Activated B cell treated with CpG ODN at 0.5 μM for 24 hours (primary cell): Measurements from ENCODE around the gene FMC1. TPM values are rescaled to one million over a fixed set of nuclear protein-coding genes. Genes with fewer than 3 reads are reported as not detected.
"Not testable (repeated sequence)": the region's sequence is repeated elsewhere in the genome, so short reads cannot be mapped to it uniquely, and the experiment has no call there.

Source experiments
- ATAC-seq: fragments of 200-7000 bp; cut with Tn5 transposase; one replicate; pipeline ENCODE4 v1.10.0; 2021; ENCODE audit warnings: low read depth, mild to moderate bottlenecking, moderate library complexity
- CTCF ChIA-PET: fragments of 350-600 bp; sonication (Branson Sonifier 250); formaldehyde crosslinking; loops from one replicate; lab custom pipeline; 2021; ENCODE audit warnings: antibody characterized with exemption; lab: Charles Lee
- POLR2A ChIA-PET: fragments of 350-600 bp; sonication (Branson Sonifier 250); formaldehyde crosslinking; loops from one replicate; lab custom pipeline; 2021; ENCODE audit warnings: antibody characterized with exemption; lab: Charles Lee
- DNase-seq: peaks from one replicate; pipeline ENCODE4 v3.0.0; 2022
- H3K27ac Mint-ChIP-seq: one replicate; pipeline ENCODE4 v1.8.0; 2020; ENCODE audit warnings: mixed read lengths
- H3K27me3 Mint-ChIP-seq: one replicate; pipeline ENCODE4 v1.8.0; 2021; ENCODE audit warnings: mixed read lengths
- H3K36me3 Mint-ChIP-seq: one replicate; pipeline ENCODE4 v1.8.0; 2021; ENCODE audit warnings: low read depth, mixed read lengths
- H3K4me1 Mint-ChIP-seq: one replicate; pipeline ENCODE4 v1.8.0; 2021; ENCODE audit warnings: mixed read lengths
- H3K4me3 Mint-ChIP-seq: one replicate; pipeline ENCODE4 v1.8.0; 2020; ENCODE audit warnings: mild to moderate bottlenecking, mixed read lengths
- H3K9me3 Mint-ChIP-seq: one replicate; pipeline ENCODE4 v1.8.0; 2020; ENCODE audit warnings: mixed read lengths
- intact Hi-C: fragments of 100-400 bp; cut with micrococcal nuclease; formaldehyde crosslinking; loops from one replicate; pipeline ENCODE4 v1.15.1; 2024
- total RNA-seq: library from RNA; stranded (reverse); gene quantifications from 2 replicates; pipeline ENCODE4 v1.2.3, GENCODE V29; 2022
- TF ChIP-seq, protein P1 (sequence below): fragments of 200-600 bp; IDR thresholded peaks from one replicate; pipeline ENCODE4 v1.8.0; 2022; ENCODE audit warnings: antibody characterized with exemption, mild to moderate bottlenecking

The FMC1 gene
- total RNA-seq, 1 donor from 2014 or later, result 8.6 TPM

DNA sequence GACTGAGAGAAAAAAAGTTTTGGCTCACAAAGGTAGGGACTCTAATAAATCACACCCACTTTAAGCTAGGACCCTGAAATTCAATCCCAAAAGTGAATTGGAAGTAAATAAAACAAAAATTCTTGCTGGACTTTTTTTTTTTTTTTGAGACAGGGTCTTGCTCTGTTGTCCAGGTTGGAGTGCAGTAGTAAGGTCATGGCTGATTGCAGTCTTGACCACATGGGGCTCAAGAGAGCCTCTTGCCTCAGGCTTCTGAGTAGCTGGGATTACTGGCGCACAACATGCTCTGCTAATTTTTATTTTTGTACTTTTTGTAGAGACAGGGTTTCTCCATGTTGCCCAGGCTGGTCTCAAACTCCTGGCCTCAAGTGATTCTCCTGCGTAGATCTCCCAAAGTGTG lies 13.6 kb downstream of the FMC1 start:
- POLR2A ChIA-PET, result interaction anchor here (0.9 to 1.4 kb wide), 3 partner anchors 12 to 63 kb away, joined by 3 to 7 read pairs (median 5); partner anchors contain the start of gene FMC1
- H3K36me3 Mint-ChIP-seq, result peaks cover 22% of the 10 kb centered on the region
- TF ChIP-seq, protein P1, sequence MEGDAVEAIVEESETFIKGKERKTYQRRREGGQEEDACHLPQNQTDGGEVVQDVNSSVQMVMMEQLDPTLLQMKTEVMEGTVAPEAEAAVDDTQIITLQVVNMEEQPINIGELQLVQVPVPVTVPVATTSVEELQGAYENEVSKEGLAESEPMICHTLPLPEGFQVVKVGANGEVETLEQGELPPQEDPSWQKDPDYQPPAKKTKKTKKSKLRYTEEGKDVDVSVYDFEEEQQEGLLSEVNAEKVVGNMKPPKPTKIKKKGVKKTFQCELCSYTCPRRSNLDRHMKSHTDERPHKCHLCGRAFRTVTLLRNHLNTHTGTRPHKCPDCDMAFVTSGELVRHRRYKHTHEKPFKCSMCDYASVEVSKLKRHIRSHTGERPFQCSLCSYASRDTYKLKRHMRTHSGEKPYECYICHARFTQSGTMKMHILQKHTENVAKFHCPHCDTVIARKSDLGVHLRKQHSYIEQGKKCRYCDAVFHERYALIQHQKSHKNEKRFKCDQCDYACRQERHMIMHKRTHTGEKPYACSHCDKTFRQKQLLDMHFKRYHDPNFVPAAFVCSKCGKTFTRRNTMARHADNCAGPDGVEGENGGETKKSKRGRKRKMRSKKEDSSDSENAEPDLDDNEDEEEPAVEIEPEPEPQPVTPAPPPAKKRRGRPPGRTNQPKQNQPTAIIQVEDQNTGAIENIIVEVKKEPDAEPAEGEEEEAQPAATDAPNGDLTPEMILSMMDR, result no peak
- H3K27me3 Mint-ChIP-seq, result no peaks in the 10 kb centered on the region
- DNase-seq, result no peak
- intact Hi-C loops, result no loop called here
- CTCF ChIA-PET, result no interaction called here
- H3K4me1 Mint-ChIP-seq, result peaks cover 11% of the 10 kb centered on the region
- H3K4me3 Mint-ChIP-seq, result no peak overlapping the region
- no peak overlapping the region for H3K27ac Mint-ChIP-seq
- H3K9me3 Mint-ChIP-seq, result no peaks in the 10 kb centered on the region
- no peak for ATAC-seq

DNA sequence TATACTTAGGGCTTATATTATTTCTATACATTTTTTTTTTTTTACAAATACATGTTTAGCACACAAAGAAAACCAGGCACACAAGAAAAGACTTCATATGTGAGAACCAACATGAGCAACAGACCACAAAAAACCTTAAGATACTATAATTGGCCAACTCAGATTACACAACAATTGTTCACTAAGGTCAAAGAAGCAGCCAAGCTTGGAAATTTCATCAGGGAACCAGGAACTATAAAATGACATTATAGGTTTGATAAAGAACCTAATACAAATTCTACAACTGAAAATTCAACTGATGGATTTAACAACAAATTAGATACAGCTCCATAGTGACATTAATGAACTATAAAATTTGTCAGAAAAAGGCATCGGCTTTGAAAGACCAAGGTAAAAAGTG lies 14.2 kb downstream of the FMC1 start:
- ATAC-seq (no peak), DNase-seq (no peak)
- Mint-ChIP-seq H3K9me3 (no peaks in the 10 kb centered on the region), H3K36me3 (peaks cover 23% of the 10 kb centered on the region), H3K4me3 (no peak overlapping the region), H3K27ac (no peak overlapping the region), H3K4me1 (peaks cover 12% of the 10 kb centered on the region), H3K27me3 (no peaks in the 10 kb centered on the region)
- TF ChIP-seq, protein P1, result no peak
- POLR2A ChIA-PET, result interaction anchor here (1.0 kb wide), 1 partner anchor 15 kb away, joined by 4 read pairs; no protein-coding TSS in a partner anchor
- intact Hi-C loops, result no loop called here
- CTCF ChIA-PET, result no interaction called here

DNA sequence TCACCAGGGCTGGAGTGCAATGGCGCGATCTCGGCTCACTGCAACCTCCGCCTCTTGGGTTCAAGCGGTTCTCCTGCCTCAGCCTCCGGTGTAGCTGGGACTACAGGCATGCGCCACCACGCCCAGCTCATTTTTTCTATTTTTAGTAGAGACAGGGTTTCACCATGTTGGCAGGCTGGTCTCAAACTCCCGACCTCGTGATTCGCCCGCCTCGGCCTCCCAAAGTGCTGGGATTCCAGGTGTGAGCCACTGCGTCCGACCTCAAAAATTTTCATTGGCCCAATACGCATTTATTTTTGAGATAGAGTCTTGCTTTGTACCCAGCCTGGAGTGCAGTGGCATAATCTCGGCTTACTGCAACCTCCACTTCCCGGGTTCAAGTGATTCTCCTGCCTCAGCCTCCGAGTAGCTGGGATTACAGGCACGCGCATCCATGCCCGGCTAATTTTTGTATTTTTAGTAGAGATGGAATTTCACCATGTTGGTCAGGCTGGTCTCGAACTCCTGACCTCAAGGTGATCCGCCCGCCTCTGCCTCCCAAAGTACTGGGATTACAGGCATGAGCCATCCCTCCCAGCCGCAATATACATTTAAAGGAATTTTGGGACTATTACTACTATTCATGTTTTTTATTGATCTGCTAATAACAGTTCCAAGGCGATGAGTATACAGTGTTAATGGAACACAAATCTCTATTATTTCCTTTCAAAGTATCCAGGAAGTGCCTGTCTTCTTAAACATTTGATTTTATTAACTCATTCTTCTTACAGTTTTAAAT lies 16.8 kb downstream of the FMC1 start:
- intact Hi-C loops, result loop anchor here (2.0 kb wide), 1 partner anchor 1567 kb away; the partner anchor contains the start of gene BRAF
- Mint-ChIP-seq H3K4me3 (peak overlapping the region; percentile 98), H3K4me1 (peaks cover 36% of the 10 kb centered on the region), H3K36me3 (peaks cover 18% of the 10 kb centered on the region), H3K27ac (peak overlapping the region; percentile 100)
- H3K27me3 Mint-ChIP-seq, DNase-seq, CTCF ChIA-PET, ATAC-seq, H3K9me3 Mint-ChIP-seq: not testable (repeated sequence)
- POLR2A ChIA-PET, result interaction anchor here (2.1 to 2.9 kb wide), 3 partner anchors 12 to 225 kb away, joined by 7 to 99 read pairs (median 21); partner anchors contain the start of gene FMC1

DNA sequence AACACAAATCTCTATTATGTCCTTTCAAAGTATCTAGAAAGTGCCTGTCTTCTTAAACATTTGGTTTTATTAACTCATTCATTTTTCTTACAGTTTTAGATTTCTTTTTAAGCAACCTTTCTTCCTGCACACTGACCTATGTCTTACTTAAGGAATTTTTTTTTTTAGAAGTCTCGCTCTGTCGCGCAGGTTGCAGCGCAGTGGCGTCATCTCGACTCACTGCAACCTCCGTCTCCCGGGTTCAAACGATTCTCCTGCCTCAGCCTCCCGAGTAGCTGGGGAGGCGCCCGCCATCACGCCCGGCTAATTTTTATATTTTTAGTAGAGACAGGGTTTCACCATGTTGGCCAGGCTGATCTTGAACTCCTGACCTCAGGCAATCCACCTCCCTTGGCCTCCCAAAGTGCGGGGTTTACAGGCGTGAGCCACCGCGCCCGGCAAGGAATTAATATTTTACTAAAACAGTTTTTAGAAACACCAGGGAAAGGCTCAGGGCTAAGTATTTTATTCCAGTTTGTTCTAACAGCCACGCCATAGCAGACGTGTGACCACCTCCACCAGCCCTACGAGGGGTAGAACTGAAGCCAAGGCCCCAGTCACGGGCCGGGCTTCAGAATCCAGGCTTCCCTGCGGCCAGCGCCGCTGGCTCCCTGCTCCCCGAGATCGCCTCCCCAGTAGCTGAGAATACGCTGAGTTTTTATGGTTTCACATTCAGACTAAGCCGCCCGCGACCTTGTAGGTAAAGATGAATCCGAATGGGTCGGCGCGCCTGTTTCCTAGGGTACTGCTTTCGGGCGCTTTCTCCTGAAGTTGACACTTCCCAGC lies 17.6 kb downstream of the FMC1 start:
- intact Hi-C loops, result loop anchor here (1.0 to 2.0 kb wide), 5 partner anchors 18 to 1566 kb away; partner anchors contain the start of genes BRAF, UBN2 and ZC3HAV1
- POLR2A ChIA-PET, result interaction anchor here (0.6 to 2.9 kb wide), 13 partner anchors 12 to 1357 kb away, joined by 3 to 99 read pairs (median 5); partner anchors contain the start of genes CREB3L2, FMC1 and KDM7A
- TF ChIP-seq, protein P1, result no peak
- H3K27ac Mint-ChIP-seq, result peak overlapping the region; percentile 100
- peaks cover 23% of the 10 kb centered on the region for H3K36me3 Mint-ChIP-seq
- H3K27me3 Mint-ChIP-seq, result no peaks in the 10 kb centered on the region
- peak; percentile 21 for DNase-seq
- ATAC-seq, result peak; percentile 1
- H3K4me1 Mint-ChIP-seq, result peaks cover 41% of the 10 kb centered on the region
- CTCF ChIA-PET, result no interaction called here
- H3K4me3 Mint-ChIP-seq, result peak overlapping the region; percentile 98
- no peaks in the 10 kb centered on the region for H3K9me3 Mint-ChIP-seq

DNA sequence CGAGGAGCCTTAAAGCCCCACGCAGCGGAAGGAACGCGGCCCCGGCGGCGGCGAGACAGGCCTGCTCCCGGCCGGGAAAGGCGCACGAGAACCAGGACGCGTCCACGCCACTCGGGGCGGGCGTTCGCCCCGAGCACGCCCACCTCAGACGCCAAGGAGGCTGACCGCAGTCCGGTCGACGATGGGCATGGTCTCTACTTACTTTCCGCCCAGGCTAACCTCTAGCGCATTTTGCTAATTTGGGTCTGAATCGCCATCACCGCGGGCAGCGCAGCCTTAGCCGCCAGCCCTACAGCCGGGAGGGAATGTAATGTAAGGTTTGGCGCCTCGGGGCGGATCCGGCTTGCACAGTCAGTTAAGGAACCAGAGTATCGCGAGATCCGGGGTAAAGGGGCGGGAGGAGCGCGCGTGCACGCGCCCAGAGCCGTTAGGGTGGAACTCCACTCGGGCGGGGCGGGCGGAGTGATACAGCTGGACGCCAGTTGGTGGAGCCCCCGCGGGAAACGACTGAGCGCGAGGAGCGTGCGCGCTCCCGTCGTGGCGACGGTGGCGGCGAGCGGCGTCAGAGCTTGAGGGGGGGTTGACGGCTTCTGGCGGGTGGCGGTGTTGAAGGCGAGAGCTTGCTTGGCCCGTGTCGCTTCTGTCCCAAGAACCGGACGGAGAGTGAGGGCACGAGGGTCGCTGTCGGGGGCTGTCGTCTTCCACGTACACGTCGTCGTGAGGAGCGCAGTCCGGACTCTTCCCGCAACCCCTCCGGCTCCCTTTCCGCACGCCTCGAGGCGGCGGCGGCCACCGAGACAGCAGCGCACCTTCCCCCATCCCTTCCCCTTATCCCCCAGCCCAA lies 18.5 kb downstream of the FMC1 start, which contains the start of gene LUC7L2:
LUC7L2 (plus strand) TSS at position 529 of the 844 bp plus-strand sequence. CDS start 368 bp downstream, outside the sequence.
- H3K4me1 Mint-ChIP-seq, result peaks cover 41% of the 10 kb centered on the region
- DNase-seq (peak; percentile 97), ATAC-seq (peak; percentile 78)
- no peaks in the 10 kb centered on the region for H3K9me3 Mint-ChIP-seq
- TF ChIP-seq, protein P1, result no peak
- intact Hi-C loops, result loop anchor here (1.0 to 10.0 kb wide), 10 partner anchors 19 to 1565 kb away; partner anchors contain the start of genes ADCK2, BRAF, HIPK2 and MKRN1
- peaks cover 25% of the 10 kb centered on the region for H3K36me3 Mint-ChIP-seq
- H3K4me3 Mint-ChIP-seq, result peak within 1 kb of the TSS; percentile 98
- ChIA-PET POLR2A (interaction anchor here (0.6 to 2.9 kb wide), 23 partner anchors 8 to 1655 kb away, joined by 3 to 99 read pairs (median 4); partner anchors contain the start of genes CREB3L2, FMC1, KDM7A and MRPS33), CTCF (interaction anchor here (1.4 kb wide), 1 partner anchor 19 kb away, joined by 5 read pairs; the partner anchor contains the start of gene FMC1)
- H3K27me3 Mint-ChIP-seq, result no peaks in the 10 kb centered on the region
- peak within 1 kb of the TSS; percentile 100 for H3K27ac Mint-ChIP-seq
